ENCODE results near the gene TCAP.

Gene TCAP

GRCh38 chr17:39667945-39668924 is 3.1 kb downstream of the TCAP start, which contains the start of gene PNMT:
TSS of gene PNMT (plus strand) at chr17:39668453. CDS start at chr17:39668476, 23 bp downstream.
- peak; percentile 87 for DNase-seq

- DNase-seq = no peak
These were observed 5.0 kb downstream of the TCAP start for GRCh38 chr17:39669897-39670735.

- DNase-seq = no peak
These were observed 5.6 kb downstream of the TCAP start for GRCh38 chr17:39670746-39671145.

GRCh38 chr17:39671651-39672521 is 6.7 kb downstream of the TCAP start:
- DNase-seq = peak; percentile 66

GRCh38 chr17:39672522-39673334 is 7.6 kb downstream of the TCAP start:
- DNase-seq = no peak

- DNase-seq = no peak
These were observed 8.4 kb downstream of the TCAP start for GRCh38 chr17:39673335-39674081.

GRCh38 chr17:39674179-39674578 is 9.0 kb downstream of the TCAP start:
- DNase-seq = no peak

DNA sequence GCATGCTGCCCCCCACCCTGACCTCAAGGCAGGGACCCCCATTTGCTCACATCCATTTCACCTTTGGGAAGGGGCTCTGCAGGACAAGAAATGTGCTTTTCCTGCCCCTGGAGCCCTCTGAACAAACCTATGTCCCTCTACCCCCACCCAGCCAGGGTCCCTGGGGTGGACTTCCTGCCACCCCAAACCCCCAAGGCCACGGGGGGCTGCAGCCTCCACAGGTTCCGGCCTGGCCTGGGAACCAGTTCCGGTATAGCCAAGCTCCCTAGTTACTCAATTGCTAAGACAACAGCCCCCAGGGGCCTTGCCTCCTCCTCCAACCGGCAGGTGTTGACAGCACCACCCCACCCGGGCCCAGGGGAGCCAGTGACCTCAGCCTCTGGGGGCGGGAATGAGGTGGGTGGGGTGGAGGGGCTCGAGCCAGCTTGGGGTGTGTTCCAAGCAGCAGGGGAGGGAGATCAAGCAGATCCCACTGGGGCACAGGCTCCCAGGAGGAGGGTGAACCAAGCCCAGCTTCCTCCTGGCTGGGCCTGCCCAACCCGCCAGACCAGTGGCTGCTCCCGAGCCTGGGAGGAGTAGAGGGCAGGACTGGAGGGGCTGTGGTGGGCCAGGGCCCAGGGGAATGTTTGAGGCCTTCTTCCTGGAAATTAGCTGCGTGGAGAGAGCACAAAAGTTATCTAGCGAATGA is 9.7 kb downstream of the TCAP start:
- no peak for DNase-seq

GRCh38 chr17:39675390-39676082 is 10.4 kb downstream of the TCAP start:
- DNase-seq = no peak

GRCh38 chr17:39676198-39676819 is 11.2 kb downstream of the TCAP start:
- DNase-seq = no peak

GRCh38 chr17:39677072-39677471 is 11.9 kb downstream of the TCAP start:
- DNase-seq = no peak

GRCh38 chr17:39677542-39678339 is 12.6 kb downstream of the TCAP start:
- DNase-seq = peak; percentile 55

DNA sequence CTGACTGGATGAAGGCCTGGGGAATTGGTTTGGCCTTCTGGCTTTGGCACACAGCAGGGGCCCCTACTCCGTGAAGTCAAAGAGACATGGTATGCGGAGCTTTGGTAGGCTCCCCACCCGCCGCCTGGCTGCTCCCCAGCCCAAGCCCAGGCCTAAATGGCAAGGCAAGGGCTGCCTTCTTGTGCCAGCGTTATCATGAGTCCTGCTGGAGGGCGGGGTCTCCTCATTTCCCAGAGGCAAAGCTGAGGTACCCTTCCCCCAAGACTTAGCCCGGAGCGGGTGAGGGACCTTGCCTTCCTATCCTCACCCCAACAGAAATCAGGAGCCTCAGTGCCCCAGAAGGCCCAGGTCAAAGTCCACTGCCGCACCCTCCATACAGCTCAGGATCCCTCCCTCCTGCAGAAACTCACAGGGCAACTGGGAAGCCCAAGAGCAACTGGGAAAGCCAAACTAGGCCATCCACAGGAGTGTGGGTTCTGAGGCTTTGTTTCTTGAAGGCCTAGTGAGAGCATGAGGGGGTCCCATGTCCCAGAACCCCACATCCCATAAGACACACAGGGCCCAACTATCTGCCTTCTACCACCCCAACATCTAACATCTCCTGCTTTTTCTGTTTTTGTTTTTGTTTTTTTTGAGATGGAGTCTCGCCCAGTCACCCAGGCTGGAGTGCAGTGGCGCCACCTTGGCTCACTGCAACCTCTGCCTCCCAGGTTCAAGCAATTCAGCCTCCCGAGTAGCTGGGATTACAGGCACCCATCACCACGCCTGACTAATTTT is 13.4 kb downstream of the TCAP start:
- DNase-seq = no peak

DNA sequence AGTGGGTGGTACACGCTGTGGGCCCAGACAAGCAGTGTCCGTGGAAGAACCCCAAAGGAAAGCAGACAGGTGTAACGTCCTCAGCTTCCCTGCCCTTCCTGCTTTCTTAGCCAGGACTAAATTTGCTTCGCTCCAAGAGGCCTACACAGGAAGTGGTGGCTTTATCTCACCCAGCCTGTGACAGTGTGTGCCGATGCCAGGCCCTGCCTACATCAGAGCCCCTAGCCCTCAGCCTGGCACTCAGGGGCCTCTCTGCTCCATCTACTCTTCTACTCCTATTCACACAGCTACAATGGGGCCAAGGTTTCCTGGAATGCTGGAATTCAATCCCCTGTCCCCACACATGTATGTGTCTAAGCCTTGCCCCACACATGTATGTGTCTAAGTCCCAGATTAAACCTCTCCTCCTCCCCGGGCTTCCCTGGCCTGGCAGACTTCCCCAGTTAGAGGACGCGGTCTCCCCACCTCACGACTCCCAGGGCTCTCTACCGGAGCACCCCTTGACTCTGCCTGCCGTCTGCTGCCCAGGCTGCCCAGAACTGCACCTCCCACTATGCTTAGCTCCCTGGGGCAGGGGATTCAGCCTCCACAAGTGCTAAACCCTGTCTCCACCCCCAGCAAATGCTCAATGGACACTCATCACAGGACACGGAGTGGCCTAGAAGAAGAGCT is 14.5 kb downstream of the TCAP start:
- DNase-seq = no peak

DNA sequence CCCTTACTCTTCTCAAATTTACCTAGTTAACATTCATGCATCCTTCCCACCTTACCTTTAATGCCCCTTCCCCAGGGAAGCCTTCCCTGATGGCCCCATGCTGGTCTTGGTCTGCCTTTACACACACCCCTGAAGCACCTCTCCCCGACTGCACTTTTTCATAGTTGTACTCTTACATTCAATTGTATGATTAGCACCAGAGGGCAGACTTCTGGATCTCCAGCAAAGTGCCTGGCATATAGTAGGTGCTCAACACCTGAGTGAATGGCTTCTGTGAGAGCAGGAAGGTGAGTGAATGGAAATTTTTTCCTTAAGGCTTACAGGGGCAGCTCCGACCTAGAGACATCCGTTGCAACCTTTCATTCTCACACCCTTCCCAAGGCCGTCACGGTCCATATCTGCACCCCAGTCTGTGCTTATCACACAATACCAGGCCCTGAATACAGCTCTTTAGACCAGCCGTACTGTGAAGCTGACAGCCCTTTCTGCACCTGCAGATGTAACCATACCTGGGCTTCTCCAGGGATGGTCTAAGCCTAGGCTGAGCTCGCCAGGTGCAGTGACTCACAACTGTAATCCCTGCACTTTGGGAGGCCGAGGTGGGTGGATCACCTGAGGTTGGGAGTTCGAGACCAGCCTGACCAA is 18.3 kb downstream of the TCAP start:
- DNase-seq = no peak
